AG08396 (cell line): Measurements from ENCODE around the gene GGCX.
"Not testable (repeated sequence)": the region's sequence is repeated elsewhere in the genome, so short reads cannot be mapped to it uniquely, and the experiment has no call there.

Experiments
- DNase-seq: peaks from one replicate; pipeline ENCODE4 v3.0.0; 2012; ENCODE audit warnings: low spot score, mixed read lengths

GGCX gene

GRCh38 chr2:85575739-85576138 lies 14.4 kb upstream of the GGCX start:
- no peak for DNase-seq

GRCh38 chr2:85566265-85566664 lies 5.0 kb upstream of the GGCX start:
- no peak for DNase-seq

- no peak for DNase-seq
Observed at GRCh38 chr2:85564144-85564563, 2.9 kb upstream of the GGCX start.

GRCh38 chr2:85560812-85561279 lies 447 bp downstream of the GGCX start:
- DNase-seq, result peak; percentile 12

GRCh38 chr2:85560403-85560726 lies 928 bp downstream of the GGCX start:
- not testable (repeated sequence) for DNase-seq

- no peak for DNase-seq
Observed at GRCh38 chr2:85558160-85558559, 3.1 kb downstream of the GGCX start.

GRCh38 chr2:85557130-85557529 lies 4.2 kb downstream of the GGCX start:
- no peak for DNase-seq

GRCh38 chr2:85554980-85555612 lies 6.2 kb downstream of the GGCX start:
- no peak for DNase-seq

GRCh38 chr2:85553184-85553583 lies 8.1 kb downstream of the GGCX start:
- no peak for DNase-seq

GRCh38 chr2:85551698-85552678 lies 9.3 kb downstream of the GGCX start:
- DNase-seq, result peak; percentile 56

- no peak for DNase-seq
Observed at GRCh38 chr2:85550486-85550885, 10.8 kb downstream of the GGCX start.

GRCh38 chr2:85549826-85550225 lies 11.5 kb downstream of the GGCX start:
- peak; percentile 85 for DNase-seq

- no peak for DNase-seq
Observed at GRCh38 chr2:85549095-85549494, 12.2 kb downstream of the GGCX start.

GRCh38 chr2:85548608-85548900 lies 12.7 kb downstream of the GGCX start:
- DNase-seq, result no peak

- DNase-seq, result no peak
Observed at GRCh38 chr2:85547859-85548607, 13.3 kb downstream of the GGCX start.

GRCh38 chr2:85547089-85547858 lies 14.0 kb downstream of the GGCX start:
- no peak for DNase-seq

- no peak for DNase-seq
Observed at GRCh38 chr2:85545780-85546240, 15.5 kb downstream of the GGCX start.

- DNase-seq, result not testable (repeated sequence)
Observed at GRCh38 chr2:85544915-85545779, 16.1 kb downstream of the GGCX start.

- DNase-seq, result not testable (repeated sequence)
Observed at GRCh38 chr2:85544254-85544691, 17.0 kb downstream of the GGCX start.

GRCh38 chr2:85542777-85543176 lies 18.5 kb downstream of the GGCX start:
- DNase-seq, result no peak
